Kidney epithelial cell (primary cell): ENCODE measurements around the gene CCDC184. TPM values are rescaled to one million over a fixed set of nuclear protein-coding genes. Genes with fewer than 3 reads are reported as not detected.

Source experiments
- DNase-seq: peaks from one replicate; pipeline ENCODE4 v3.0.0-alpha.2; 2010; ENCODE audit warnings: low read depth
- H3K27me3 ChIP-seq: 2 replicates; pipeline ENCODE4 v1.6.0; 2011; ENCODE audit warnings: low read length; ENCODE audit not compliant: control insufficient read depth, insufficient read depth
- H3K36me3 ChIP-seq: 2 replicates; pipeline ENCODE4 v1.5.1; 2011; ENCODE audit warnings: low read length; ENCODE audit not compliant: control insufficient read depth, insufficient read depth
- H3K4me3 ChIP-seq: 2 replicates; pipeline ENCODE4 v1.5.1; 2011; ENCODE audit warnings: low read depth, mild to moderate bottlenecking, control low read depth, low read length
- CTCF ChIP-seq: IDR thresholded peaks from 2 replicates; pipeline ENCODE4 v1.5.1; 2011; ENCODE audit warnings: mild to moderate bottlenecking, moderate library complexity, low read length, control low read depth, inconsistent platforms; ENCODE audit not compliant: insufficient read depth, poor library complexity, severe bottlenecking
- total RNA-seq: library from RNA; depleted of rRNA; stranded (reverse); fragments of >200 nt; gene quantifications from 2 replicates; pipeline ENCODE4 v1.2.3, GENCODE V29; 2015

Gene CCDC184
- total RNA-seq, 1 donor from 2014 or later = 0.21 TPM

- DNase-seq = no peak
- TF ChIP-seq CTCF = no peak
- Histone ChIP-seq H3K27me3 (peaks cover 41% of the 10 kb centered on the region), H3K4me3 (no peak overlapping the region), H3K36me3 (no peaks in the 10 kb centered on the region)
Observed at GRCh38 chr12:48187916-48188695, 4.7 kb downstream of the CCDC184 start.

GRCh38 chr12:48189331-48190125 lies 6.1 kb downstream of the CCDC184 start:
- peaks cover 28% of the 10 kb centered on the region for H3K27me3 ChIP-seq
- peak; percentile 84 for TF ChIP-seq CTCF
- DNase-seq = no peak
- no peaks in the 10 kb centered on the region for H3K36me3 ChIP-seq
- H3K4me3 ChIP-seq = no peak overlapping the region

- DNase-seq = no peak
- Histone ChIP-seq H3K36me3 (no peaks in the 10 kb centered on the region), H3K27me3 (peaks cover 14% of the 10 kb centered on the region), H3K4me3 (no peak overlapping the region)
- TF ChIP-seq CTCF = no peak
Observed at GRCh38 chr12:48191096-48191495, 7.7 kb downstream of the CCDC184 start.

GRCh38 chr12:48192861-48193260 lies 9.4 kb downstream of the CCDC184 start:
- Histone ChIP-seq H3K4me3 (no peak overlapping the region), H3K27me3 (peaks cover 8% of the 10 kb centered on the region), H3K36me3 (no peaks in the 10 kb centered on the region)
- TF ChIP-seq CTCF = no peak
- DNase-seq = no peak

GRCh38 chr12:48193623-48194022 lies 10.2 kb downstream of the CCDC184 start:
- DNase-seq = no peak
- TF ChIP-seq CTCF = no peak

GRCh38 chr12:48194799-48195201 lies 11.4 kb downstream of the CCDC184 start:
- H3K36me3 ChIP-seq = no peaks in the 10 kb centered on the region

More at GRCh38 chr12:48193623-48194022, 10.2 kb downstream of the CCDC184 start:
- Histone ChIP-seq H3K27me3 (peaks cover 5% of the 10 kb centered on the region), H3K4me3 (no peak overlapping the region), H3K36me3 (no peaks in the 10 kb centered on the region)

More at GRCh38 chr12:48194799-48195201, 11.4 kb downstream of the CCDC184 start:
- Histone ChIP-seq H3K27me3 (peaks cover 5% of the 10 kb centered on the region), H3K4me3 (no peak overlapping the region)
- DNase-seq = no peak
- TF ChIP-seq CTCF = no peak
